Motor neuron (in vitro differentiated cells): ENCODE results near the gene DEGS2. TPM values are rescaled to one million over a fixed set of nuclear protein-coding genes. Genes with fewer than 3 reads are reported as not detected.

Experiments used
- ATAC-seq, 8 experiments: fragments of 200-7000 bp; cut with Tn5 transposase; replicated peaks in 6 of 8; 2 replicates each; pipeline ENCODE4 v1.8.0; 2021; ENCODE audit warnings: mild to moderate bottlenecking in 8 of 8, moderate library complexity in 8 of 8
- H3K27ac ChIP-seq, 2 donors: fragments of 250-450 bp; sonication (Bioruptor Pico); 2 replicates each; pipeline ENCODE4 v1.9.0; 2021; ENCODE audit warnings: antibody characterized with exemption in 2 of 2, mild to moderate bottlenecking in 2 of 2, moderate library complexity in 1 of 2
- H3K4me1 ChIP-seq, 2 donors: fragments of 250-450 bp; sonication (Bioruptor Pico); replicated peaks in 1 of 2; 2 replicates each; pipeline ENCODE4 v1.6.1; 2021; ENCODE audit warnings: antibody characterized with exemption in 2 of 2, mild to moderate bottlenecking in 2 of 2, moderate library complexity in 1 of 2
- H3K4me3 ChIP-seq, 5 donors: fragments of 250-450 bp; sonication (Bioruptor Pico); 2 replicates each; pipeline ENCODE4 v1.9.0; 2021; ENCODE audit warnings: antibody characterized with exemption in 5 of 5, mild to moderate bottlenecking in 5 of 5, moderate library complexity in 4 of 5
- WGBS, 10 experiments: fragments of 450-650 bp; shearing (Covaris generic); methylation state at CpG; one replicate each; pipeline ENCODE4 v1.0.0; 2022; 5-methylcytosine and 5-hydroxymethylcytosine counted together
- in situ Hi-C, 9 experiments: fragments of 400-800 bp; cut with MboI; loops; one replicate each; pipeline ENCODE4 v1.15.0; 2021; ENCODE audit warnings: low sequenced_read_pairs in 9 of 9, low pct_unique_long_range_greater_than_20kb in 2 of 9; ENCODE audit not compliant: unreplicated experiment in 9 of 9
- total RNA-seq, 8 experiments: library from RNA; unstranded; fragments of 300-600 nt; gene quantifications; 2 replicates each; pipeline versions ENCODE4 v1.2.3 to v1.2.4, GENCODE V29; 2022

The DEGS2 gene
- total RNA-seq, 8 experiments from 2014 or later: 0.25 to 1.3 (median 0.65) TPM

DNA sequence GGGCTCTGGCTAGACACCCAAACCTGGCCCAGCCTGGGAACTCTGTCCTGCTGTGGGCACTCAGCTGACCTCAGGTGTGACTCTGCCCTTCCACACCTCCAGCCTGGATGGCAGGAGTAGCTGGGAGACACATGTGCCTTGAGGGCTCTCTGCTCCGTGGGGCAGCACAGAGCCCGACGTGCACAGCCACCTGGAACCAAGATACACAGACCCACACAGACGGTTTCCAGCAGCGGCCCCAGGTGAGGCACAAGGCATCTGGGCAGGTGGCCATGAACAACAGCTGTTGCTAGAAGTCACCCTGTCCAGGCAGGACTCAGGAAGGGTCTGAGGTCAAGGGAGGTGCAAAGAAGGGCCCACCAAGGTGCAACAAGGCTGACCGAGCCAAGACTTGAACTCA, 5.9 kb downstream of the DEGS2 start:
- WGBS, 10 experiments: 100% methylated on average over 1 of the region's 6 CpGs; no CpG with 5 or more reads in 8 of the 10 experiments
- no peak for ATAC-seq
- Histone ChIP-seq H3K27ac (no peak overlapping the region), H3K4me1 (peaks cover 6 to 9% of the 10 kb centered on the region in 2 donors), H3K4me3 (no peak overlapping the region)
- in situ Hi-C loops: no loop called here

DNA sequence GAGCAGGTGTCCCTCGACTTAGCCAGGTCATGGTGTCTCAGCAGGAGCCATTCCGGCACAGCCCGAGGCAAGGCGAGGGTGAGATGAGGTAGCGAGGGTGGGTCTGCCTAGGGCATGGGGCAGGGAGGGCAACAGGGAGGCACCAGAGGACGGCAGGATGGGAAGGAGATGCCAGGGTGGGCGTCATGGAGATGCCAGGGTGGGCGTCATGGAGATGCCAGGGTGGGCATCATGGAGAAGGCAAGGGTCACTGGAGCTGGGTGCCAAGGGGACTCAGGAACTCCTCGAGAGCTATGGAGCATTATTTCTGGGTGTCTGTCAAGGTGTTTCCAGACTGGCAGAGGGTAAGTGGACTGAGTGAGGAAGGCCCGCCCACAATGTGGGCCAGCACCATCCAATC, 7.4 kb downstream of the DEGS2 start:
- ATAC-seq: no peak

DNA sequence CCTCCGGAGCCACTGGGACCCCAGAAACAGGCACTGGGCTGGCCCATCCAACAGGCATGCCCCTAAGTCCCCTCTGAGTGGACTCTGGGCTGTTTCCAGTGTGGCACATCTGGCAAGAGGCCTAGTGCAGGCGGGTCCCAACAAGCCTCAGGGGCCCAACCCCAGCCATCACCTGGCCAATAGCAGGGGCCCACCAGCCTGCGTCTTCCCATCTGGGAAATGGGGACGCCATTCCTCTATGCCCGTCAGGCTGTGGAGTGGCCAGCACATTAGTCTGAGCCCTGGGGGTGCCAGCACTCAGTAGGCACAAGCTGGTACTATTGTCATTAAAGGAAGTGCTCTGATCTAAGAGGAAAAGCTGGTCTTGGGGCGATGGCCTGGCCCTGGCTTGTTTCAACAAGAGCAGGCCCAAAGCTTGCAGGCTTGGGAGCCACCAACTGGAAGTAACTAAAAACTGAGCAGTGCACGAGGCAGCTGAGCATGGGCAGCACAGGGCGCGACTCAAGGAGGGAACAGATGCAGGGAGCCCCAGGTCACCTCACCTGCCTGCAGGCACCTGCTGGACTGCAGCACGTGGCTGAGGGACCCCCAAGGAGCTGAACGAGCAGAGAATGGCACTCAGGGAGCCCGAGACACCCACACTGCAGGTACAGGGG, 8.4 kb downstream of the DEGS2 start:
- Histone ChIP-seq H3K4me1 (peaks cover 4 to 5% of the 10 kb centered on the region in 2 donors), H3K4me3 (no peak overlapping the region), H3K27ac (no peak overlapping the region)
- in situ Hi-C loops: no loop called here
- 45 to 94% (median 80%) methylated on average over 1 to 6 of the region's 12 CpGs; no CpG with 5 or more reads in 3 of the 10 experiments for WGBS, 10 experiments
- ATAC-seq: no peak

More for the DNA sequence above, 7.4 kb downstream of the DEGS2 start:
- in situ Hi-C loops: no loop called here
- WGBS, 10 experiments: 50 to 100% (median 90%) methylated on average over 1 to 5 of the region's 10 CpGs; no CpG with 5 or more reads in 5 of the 10 experiments
- Histone ChIP-seq H3K27ac (no peak overlapping the region), H3K4me1 (peaks cover 6 to 9% of the 10 kb centered on the region in 2 donors), H3K4me3 (no peak overlapping the region)

DNA sequence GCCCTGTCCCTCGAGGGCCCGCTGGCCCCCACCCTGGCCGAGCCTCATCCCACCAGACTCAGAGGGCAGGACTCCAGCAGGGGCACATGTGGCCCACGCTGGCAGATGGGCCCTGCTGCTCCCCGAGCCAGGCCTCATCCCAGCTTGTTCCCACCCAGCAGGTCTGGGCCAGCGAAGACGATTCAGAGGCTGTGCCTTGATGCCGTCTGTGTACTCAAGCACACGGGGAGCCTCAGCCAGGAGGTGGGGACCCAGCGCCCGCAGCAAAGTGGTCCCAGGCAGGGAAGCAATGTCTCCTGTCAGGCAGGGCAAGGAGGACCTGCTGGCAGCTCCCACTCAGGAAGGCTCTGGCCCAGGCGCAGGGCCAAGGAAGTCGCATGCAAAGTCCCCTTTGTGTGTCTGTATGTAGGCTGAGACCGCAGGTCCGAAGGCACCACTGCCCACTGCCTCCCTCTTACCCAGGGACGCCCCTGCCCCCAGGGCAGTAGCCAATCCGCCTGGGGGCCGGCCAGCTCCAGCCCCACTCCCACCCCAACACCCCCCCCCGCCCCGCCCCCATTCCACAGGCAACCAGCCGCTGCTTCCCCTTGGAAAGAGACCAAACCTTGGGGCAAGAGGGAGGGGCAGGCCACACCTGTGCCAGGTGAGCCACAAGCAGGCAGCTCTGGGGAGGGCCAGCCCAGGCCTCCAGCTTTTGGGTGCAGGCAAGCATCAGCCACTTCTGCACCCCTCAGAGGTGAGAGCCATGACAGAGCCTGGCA, 9.4 kb downstream of the DEGS2 start:
- 0 to 100% methylated on average over 1 of the region's 21 CpGs; no CpG with 5 or more reads in 8 of the 10 experiments for WGBS, 10 experiments
- H3K27ac ChIP-seq: no peak overlapping the region
- peak in 7 of 8 experiments; percentile 7 to 36 (median 23) for ATAC-seq

DNA sequence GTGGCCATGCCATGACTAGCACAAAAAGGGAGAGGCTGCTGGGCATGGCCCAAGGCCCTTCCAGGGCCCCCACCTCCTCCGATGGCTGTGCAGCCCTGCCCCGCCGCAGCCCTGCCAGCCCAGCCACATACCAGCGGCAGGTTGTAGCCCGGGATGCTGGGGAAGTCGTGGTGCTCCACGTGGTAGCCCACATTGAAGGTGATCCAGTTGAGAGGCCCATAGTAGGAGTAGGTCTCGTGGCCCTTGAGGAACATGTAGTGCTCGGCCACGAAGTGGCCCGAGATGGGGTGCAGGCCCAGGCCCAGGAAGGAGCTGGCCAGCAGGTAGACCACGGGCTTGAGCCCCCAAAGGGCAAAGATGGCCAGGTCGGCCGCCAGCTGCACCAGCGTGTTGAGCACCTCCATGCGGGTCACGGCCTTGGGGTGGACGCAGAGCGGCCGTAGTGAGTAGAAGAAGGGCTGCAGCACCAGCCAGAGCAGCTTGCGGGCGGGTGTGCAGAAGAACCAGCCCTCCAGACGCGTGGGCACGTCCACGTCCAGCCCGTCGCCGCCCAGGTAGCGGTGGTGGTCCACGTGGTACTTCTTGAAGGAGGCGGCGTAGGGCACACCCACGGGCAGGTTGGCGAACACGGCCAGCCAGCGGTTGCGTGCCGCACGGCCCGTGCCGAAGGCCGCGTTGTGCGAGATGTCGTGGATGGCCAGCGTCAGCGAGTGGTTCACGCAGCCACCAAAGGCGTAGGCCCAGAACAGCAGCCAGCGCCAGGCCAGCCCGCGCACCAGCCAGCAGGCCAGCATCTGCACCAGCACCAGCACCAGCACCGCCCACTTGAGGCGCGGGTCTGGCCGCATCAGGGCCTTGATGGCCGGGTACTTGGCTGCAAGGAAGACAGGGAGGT, 10.4 kb downstream of the DEGS2 start:
- 62 to 96% (median 83%) methylated on average over 2 to 5 of the region's 58 CpGs; no CpG with 5 or more reads in 4 of the 10 experiments for WGBS, 10 experiments
- Histone ChIP-seq H3K4me1 (no peaks in the 10 kb centered on the region), H3K27ac (no peak overlapping the region), H3K4me3 (no peak overlapping the region)
- in situ Hi-C loops: no loop called here
- ATAC-seq: no peak

More for the DNA sequence above, 9.4 kb downstream of the DEGS2 start:
- in situ Hi-C loops: no loop called here
- H3K4me3 ChIP-seq: no peak overlapping the region
- no peaks in the 10 kb centered on the region for H3K4me1 ChIP-seq

DNA sequence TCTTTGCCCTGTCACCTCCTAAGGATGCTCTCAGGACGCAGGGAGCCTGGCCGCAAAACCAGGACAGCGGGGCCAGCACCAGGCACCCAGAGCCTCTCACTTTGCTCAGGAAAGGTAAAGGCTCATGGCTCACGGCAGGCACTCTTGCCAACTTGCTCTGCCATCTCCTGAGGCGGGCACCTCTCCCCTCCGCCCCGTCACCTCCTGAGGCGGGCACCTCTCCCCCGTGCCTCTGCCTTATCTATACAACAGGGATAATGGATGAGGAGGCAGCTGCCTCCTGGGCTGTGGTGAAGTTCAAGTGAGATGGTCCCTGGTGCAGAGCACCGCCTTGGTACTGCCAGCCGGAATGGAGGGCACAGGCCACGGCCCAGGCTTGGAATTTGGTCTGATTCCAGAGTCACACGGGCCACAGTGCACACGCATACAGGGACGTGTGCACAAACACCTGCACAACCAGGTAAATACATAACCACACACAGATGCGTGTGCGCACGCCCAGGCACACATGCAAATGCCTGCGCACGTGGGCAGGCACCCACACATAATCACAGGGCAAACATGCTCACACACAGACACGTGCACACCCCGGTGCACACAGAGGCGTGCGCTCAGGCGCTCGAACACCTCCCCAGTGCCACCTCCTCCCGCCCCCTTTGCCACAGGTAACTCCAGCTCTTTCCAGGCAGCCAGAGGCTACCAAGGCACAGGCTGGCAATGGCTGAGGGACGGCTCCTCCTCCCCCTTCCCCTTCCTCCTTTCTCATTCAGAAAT, 11.6 kb downstream of the DEGS2 start:
- H3K27ac ChIP-seq: no peak overlapping the region
- H3K4me3 ChIP-seq: no peak overlapping the region
- ATAC-seq: no peak
- H3K4me1 ChIP-seq: no peaks in the 10 kb centered on the region
- WGBS, 10 experiments: 20 to 100% (median 92%) methylated on average over 1 to 9 of the region's 28 CpGs; no CpG with 5 or more reads in 5 of the 10 experiments
- in situ Hi-C loops: no loop called here

DNA sequence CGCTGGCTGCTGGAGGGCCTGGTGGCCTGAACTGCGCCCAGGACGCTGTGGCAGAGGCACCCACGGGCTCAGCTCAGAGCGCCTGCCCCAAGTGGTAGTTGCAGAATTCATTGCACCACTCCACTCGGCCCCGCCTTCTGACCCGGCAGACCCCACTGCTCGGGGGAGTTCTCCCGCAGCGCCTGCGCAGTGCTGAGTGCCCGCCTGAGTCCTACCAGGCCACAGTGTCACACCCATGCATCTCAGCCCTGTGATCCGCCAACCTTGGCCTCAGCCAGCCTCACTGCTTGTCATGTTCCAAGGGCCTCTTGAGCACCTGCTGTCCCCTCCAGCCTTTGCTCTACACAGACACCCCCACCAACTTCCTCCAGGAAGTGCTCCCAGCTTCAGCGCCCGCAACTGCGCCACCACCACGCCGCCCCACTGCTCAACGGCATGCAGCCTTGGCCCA, 12.2 kb downstream of the DEGS2 start:
- Histone ChIP-seq H3K4me1 (no peaks in the 10 kb centered on the region), H3K27ac (no peak overlapping the region), H3K4me3 (no peak overlapping the region)
- WGBS, 10 experiments: 75 to 96% (median 90%) methylated on average over 2 to 8 of the region's 20 CpGs; no CpG with 5 or more reads in 5 of the 10 experiments
- no peak for ATAC-seq
- in situ Hi-C loops: no loop called here

DNA sequence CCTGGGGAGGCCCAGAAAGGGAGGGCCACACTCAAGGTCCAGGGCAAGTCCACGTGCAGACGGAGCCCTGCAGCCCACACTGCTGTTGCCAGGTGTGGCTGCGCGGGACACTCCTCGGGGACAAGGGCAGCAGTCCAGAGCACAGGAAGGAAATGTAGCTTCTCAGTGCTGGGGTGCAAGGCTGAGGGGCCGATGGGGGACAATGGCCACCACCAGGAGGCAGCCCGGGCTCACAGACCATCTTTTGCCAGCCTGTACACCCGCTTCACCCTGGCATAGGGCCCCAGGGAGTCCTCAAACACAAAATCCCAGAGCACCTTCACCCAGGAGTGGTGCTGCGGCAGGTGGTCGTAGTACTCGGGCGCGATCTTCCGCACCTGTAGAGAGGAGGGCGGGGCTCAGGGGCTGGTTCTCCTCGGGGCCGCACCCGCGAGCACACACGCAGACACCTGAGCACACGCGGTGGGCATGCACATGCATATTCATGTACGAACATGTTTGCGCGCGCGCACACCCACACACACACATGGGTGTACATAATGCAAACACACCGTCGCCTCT, 12.8 kb downstream of the DEGS2 start:
- in situ Hi-C loops: no loop called here
- no peaks in the 10 kb centered on the region for H3K4me1 ChIP-seq
- ATAC-seq: no peak
- no peak overlapping the region for H3K27ac ChIP-seq
- 93 to 94% methylated on average over 8 to 16 of the region's 29 CpGs; no CpG with 5 or more reads in 8 of the 10 experiments for WGBS, 10 experiments
- H3K4me3 ChIP-seq: no peak overlapping the region

DNA sequence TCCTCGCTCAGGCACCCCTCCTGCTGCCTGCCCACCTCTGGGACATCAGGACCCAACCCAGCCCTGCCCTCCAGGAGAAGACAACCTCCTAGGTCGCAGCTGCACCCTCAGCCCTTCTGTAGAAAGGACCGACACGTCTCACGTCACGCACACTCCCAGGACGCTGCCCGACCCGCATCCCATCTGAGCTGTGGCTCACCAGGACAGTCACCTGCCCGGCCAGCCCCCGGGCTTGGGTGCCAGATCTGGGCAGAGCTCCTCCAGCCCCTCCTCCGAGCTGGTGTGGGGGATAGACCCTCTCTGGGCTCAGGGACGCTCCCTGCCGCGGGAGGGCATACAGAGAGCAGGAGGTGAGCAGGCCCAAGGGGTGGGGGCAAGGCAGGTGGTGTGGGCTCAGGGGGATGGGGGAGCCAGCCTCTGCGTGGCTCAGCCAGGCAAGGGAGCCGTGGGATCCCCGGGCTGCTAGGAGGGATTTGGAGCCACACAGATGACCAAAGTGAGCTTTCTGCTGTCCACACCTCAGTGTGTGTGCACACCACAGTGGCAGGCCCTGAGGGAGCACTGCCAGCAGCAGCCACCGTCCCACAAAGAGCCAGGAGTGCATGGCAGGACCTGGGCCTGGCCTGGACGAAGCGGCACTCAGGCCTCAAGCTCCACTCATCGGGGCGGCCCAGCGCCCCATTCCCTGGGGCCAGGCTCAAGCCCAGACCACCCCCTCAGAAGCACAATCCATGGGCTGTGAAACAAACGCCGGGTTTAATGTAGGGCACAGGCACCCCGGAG, 13.6 kb downstream of the DEGS2 start:
- 78 to 100% (median 80%) methylated on average over 1 to 7 of the region's 27 CpGs; no CpG with 5 or more reads in 6 of the 10 experiments for WGBS, 10 experiments

DNA sequence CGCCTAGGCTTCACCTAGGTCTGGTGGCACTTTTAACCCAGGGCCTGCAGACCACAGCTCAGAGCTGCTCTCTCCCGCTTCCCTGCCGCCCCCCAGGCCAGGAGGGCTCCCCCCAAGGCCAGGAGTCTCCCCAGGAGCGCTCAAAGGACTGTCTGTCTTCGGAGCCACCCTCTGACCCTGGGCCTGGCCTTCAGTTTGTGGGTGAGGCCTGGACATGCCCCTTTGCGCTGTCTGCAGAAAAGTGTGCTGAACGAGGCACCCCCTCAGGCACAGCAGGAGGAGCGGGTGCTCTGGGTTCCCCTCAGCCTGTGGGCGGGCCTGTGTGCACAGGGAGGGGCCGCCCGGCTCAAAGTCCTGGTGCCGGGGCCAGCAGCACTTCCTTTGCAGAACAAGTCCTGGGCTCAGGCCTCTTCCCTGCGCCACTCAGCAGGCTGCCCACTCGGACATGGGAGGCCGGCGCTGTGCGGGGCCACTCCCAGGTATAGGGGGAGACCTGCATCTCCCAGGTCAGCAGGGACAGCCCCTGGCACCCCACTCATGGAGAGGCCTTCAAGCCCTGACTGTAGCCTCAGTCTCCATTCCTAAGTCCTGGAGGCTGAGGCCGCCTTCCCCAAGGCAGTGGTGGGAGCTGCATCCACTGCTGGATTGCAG, 14.3 kb downstream of the DEGS2 start:
- WGBS, 10 experiments: 0 to 100% (median 93%) methylated on average over 1 to 6 of the region's 18 CpGs; no CpG with 5 or more reads in 6 of the 10 experiments
- Histone ChIP-seq H3K4me3 (no peak overlapping the region), H3K27ac (no peak overlapping the region), H3K4me1 (peaks cover 3 to 12% of the 10 kb centered on the region in 2 donors)
- ATAC-seq: peak in 2 of 8 experiments; percentile 6 to 51
- in situ Hi-C loops: no loop called here

More for the DNA sequence above, 13.6 kb downstream of the DEGS2 start:
- Histone ChIP-seq H3K4me3 (no peak overlapping the region), H3K27ac (no peak overlapping the region), H3K4me1 (peaks cover under 1 to 5% of the 10 kb centered on the region in 2 donors)
- in situ Hi-C loops: no loop called here
- peak in 2 of 8 experiments; percentile 4 to 5 for ATAC-seq

DNA sequence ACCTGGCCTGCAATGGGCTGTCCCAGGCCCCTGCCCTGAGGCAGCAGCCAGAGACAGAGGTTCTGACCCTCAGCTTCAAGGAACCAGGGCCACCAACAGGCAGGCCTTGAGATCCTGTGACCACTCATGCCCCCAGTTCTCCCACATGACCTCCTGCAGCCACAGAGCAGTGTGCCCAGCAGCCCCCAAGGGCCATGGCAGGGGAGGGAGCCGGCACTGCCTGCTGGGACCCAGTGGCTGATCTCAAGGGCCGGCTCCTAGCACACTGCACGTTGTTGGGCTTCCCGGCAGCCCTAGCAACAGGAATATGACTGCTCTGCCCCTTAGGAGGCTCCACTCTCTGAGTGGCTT, 14.8 kb downstream of the DEGS2 start:
- no peak overlapping the region for H3K27ac ChIP-seq

More for the DNA sequence above, 14.8 kb downstream of the DEGS2 start:
- no CpG with 5 or more reads among the region's 4 CpGs for WGBS, 10 experiments
- ATAC-seq: peak in 3 of 8 experiments; percentile 16 to 38 (median 32)
- Histone ChIP-seq H3K4me3 (no peak overlapping the region), H3K4me1 (peaks cover 3 to 17% of the 10 kb centered on the region in 2 donors)
- in situ Hi-C loops: no loop called here
